Astrocyte (in vitro differentiated cells and primary cell): ENCODE results near the gene NAV2.

Experiments
- CTCF ChIP-seq: IDR thresholded peaks from 2 replicates; pipeline ENCODE4 v1.5.1; 2011; ENCODE audit warnings: low read depth, mild to moderate bottlenecking, inconsistent platforms, low read length, moderate library complexity; ENCODE audit not compliant: insufficient read depth
- EZH2 ChIP-seq: IDR thresholded peaks from 2 replicates; pipeline ENCODE4 v1.6.1; 2012; ENCODE audit warnings: mild to moderate bottlenecking, low read length, inconsistent platforms; ENCODE audit not compliant: insufficient read depth

DNA sequence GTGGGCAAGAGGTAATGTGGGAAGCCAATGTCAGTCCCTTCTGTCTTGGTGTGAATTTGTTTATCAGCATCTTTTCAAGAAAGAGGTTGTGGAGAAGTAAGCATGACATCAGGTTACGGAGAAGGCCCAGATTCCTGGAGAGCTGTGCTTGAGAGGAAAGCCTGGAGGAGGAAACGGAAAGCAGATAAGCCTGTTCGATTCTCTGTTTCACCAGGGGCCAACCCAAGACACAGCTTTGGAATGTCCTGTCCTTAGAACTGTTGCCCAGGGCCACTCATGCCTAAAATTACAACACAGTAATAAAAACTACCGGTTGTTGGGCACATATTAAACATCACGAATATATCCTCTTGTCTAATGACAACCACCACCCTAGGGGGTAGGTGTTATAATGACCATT is 148.5 kb downstream of the NAV2 start:
- TF ChIP-seq CTCF: no peak
- TF ChIP-seq EZH2: no peak
